Measurements from ENCODE around the gene AADACL3.
"Not testable (repeated sequence)": the region's sequence is repeated elsewhere in the genome, so short reads cannot be mapped to it uniquely, and the experiment has no call there.

Gene AADACL3

DNA sequence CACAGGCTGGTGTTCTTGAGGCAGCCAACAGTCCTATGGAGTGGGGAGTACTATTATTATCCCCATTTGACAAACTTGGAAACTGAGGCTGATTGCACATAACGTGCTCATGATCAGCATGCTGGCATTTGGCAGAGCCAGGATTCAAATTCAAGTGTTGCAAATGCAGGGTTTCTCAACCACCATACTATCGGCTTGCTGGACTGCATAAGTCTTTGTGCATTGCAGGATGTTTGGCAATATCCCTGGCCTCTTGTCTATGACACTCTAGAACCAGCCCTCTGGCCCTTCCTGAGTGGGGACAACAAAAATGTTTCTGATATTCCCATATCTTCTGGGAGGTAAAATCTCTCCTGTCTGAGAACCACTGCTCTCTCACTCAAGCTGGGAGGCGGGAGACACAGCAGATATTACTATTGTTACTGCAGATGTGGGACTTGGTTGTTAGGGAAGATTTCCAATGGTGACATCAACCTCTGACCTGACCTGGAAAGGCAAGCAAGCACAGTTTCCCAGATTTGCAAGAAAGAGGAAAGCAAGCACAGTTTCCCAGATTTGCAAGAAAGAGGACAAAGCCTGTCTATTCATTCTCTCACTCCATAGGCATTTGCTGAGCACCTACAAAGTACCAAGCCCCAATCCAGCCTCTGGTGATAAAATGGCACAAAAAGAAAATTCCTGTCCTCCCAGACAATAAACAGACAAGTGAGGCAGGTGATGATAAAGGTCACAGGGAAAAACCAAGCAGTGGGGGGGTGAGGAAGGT is 1.0 kb upstream of the AADACL3 start:
- DNase-seq (ENCODE audit: low read depth in 2 of 2): no peak

- DNase-seq (ENCODE audit: low read depth in 2 of 2): no peak
Observed at GRCh38 chr1:12717301-12717838, 1.5 kb downstream of the AADACL3 start.

DNA sequence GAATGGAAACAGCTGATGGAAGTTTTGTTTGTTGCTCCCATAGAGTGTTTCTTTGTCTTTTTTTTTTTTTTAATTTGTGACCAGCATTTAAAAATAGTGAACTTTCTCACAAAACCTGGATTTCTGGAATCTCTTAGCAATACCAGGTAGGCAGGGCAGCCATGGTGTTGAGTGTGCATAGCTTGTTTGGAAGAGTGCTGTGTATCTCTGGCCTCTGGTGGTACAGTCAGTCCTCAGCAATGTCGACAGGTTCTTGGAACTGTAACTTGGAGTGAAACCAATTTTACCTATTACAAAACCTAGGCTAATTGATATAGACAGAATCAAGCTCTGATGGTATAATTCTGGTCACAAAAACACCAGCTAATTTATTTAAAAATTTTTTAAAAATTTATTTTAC is 6.7 kb downstream of the AADACL3 start:
- DNase-seq (ENCODE audit: low read depth in 2 of 2): no peak

GRCh38 chr1:12728391-12728790 is 12.5 kb downstream of the AADACL3 start:
- no peak for DNase-seq (ENCODE audit: low read depth in 2 of 2)

DNA sequence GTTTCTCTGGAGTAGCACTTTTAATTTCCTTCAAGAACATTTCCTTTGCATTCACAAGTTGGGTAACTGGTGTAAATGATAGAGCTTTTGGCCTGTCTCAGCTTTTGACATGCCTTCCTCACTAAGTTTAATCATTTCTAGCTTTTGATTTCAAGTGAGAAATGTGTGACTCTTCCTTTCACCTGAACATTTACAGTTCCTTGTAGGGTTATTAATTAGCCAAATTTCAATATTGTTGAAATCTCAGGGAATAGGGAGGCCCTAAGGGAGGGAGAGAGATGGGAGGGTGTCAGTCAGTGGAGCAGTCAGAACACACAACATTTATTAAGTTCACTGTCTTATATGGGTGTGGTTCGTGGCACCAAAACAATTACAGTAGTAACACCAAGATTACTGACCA is 14.2 kb downstream of the AADACL3 start:
- DNase-seq (ENCODE audit: low read depth in 2 of 2): no peak

- DNase-seq (ENCODE audit: low read depth in 2 of 2): not testable (repeated sequence)
Observed at GRCh38 chr1:12731084-12731483, 15.2 kb downstream of the AADACL3 start.

DNA sequence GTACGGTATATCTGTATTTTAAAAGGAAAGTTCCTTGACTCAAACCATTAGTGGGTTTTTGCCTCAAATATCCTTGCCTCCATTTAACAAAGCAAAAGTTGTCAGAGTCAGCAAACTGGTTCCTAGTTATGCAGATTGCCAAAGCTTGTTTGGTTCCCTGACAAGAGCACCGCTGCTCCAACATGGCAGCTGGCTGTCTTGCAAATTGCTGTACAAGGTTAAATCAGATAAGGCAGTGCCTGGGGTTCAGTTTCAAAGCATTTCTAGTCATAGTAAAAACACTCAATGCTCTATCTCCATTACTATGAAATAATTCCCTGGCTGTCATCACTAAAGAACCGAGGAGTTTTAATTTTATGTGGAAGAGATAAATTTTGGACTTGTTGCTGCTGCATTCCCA is 18.7 kb downstream of the AADACL3 start:
- DNase-seq (ENCODE audit: low read depth in 2 of 2): no peak

DNA sequence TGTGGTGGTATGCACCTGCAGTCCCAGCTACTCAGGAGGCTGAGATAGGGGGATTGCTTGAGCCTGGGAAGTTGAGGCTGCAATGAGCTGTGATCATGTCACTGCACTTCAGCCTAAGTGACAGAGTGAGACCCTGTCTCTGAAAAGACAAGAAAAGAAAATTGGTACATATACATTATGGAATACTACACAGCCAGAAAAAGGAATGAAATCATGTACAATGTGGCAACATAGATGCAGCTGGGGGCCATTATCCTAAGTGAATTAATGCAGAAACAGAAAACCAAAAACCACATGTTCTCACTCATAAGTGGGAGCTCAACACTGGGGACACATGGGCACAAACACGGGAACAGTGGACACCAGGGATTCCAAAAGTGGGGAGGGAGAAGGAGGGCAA is 23.0 kb downstream of the AADACL3 start:
- DNase-seq (ENCODE audit: low read depth in 2 of 2): no peak

GRCh38 chr1:12739613-12740012 is 23.7 kb downstream of the AADACL3 start:
- no peak for DNase-seq (ENCODE audit: low read depth in 2 of 2)

GRCh38 chr1:12741946-12742345 is 26.0 kb downstream of the AADACL3 start:
- no peak for DNase-seq (ENCODE audit: low read depth in 2 of 2)

GRCh38 chr1:12745126-12745991 is 29.4 kb downstream of the AADACL3 start:
- DNase-seq (ENCODE audit: low read depth in 2 of 2): no peak

DNA sequence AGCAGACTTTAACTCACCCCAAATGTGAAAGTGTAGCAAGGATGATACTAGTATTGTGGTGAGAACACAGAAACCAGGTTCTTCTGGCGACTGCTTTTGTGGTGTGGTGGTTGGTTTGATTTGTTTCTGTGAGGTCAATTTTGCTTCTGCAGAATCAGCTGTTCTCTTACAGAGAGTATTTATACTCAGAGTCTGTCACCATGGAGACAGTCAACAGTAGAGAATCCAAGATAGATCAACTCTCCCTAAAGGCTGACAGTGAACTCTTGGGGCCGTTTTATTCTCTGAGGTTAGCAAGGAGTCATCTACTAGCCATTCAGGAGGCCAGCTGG is 30.0 kb downstream of the AADACL3 start, which contains the start of gene CFAP107:
CFAP107 (plus strand) TSS at position 209 of the 332 bp plus-strand sequence. CDS start 231 bp downstream, outside the sequence.
- no peak for DNase-seq (ENCODE audit: low read depth in 2 of 2)

- DNase-seq (ENCODE audit: low read depth in 2 of 2): no peak
Observed at GRCh38 chr1:12748778-12749355, 33.0 kb downstream of the AADACL3 start.

- no peak for DNase-seq (ENCODE audit: low read depth in 2 of 2)
Observed at GRCh38 chr1:12754738-12755137, 38.8 kb downstream of the AADACL3 start.

DNA sequence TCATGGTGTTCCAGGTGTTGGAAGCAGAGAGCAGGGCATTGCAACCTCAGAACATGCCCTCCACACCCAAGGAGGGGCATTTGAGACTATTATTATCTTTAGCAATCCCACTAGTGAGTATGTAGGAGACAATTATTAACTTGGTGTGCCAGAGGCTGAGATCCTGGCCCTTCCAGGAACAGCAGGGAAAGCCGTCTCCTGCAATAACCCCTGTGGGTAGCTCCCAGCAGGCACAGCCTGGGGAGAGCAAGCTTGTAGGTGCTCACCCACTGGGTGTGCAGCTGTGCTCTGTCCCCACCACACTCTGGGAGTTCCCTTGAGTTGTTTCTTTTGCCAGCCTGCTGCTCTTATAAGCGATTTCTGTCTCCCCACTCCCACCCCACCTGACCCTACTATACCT is 40.4 kb downstream of the AADACL3 start:
- no peak for DNase-seq (ENCODE audit: low read depth in 2 of 2)

GRCh38 chr1:12756768-12757413 is 41.0 kb downstream of the AADACL3 start:
- no peak for DNase-seq (ENCODE audit: low read depth in 2 of 2)

GRCh38 chr1:12757836-12758235 is 41.9 kb downstream of the AADACL3 start:
- DNase-seq (ENCODE audit: low read depth in 2 of 2): no peak

DNA sequence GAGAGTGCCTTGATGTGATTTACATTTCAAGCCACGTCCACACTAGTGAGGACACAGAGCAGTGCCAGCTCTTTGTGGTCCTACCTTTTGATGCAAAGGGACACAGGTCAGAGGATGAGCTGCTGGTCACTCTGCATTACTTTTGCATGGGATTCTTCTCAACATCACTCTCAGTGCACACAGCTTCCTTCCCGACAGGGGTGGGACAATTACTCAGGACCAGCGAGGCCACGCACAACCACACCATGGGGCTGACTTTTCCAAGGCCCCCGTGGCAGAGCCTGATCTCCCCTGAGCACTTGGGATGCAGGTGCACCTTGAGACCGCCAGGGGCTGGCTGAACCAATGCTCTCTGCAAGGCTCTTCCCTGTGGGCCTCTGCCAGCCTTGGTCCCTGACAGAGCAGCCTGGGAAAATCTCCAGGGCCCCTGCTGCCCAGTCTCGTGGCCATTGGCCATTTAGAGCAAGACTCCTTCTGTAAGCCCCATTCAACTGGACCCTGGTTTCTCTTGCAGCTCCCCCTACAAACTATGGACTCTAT is 44.4 kb downstream of the AADACL3 start:
- DNase-seq (ENCODE audit: low read depth in 2 of 2): no peak

DNA sequence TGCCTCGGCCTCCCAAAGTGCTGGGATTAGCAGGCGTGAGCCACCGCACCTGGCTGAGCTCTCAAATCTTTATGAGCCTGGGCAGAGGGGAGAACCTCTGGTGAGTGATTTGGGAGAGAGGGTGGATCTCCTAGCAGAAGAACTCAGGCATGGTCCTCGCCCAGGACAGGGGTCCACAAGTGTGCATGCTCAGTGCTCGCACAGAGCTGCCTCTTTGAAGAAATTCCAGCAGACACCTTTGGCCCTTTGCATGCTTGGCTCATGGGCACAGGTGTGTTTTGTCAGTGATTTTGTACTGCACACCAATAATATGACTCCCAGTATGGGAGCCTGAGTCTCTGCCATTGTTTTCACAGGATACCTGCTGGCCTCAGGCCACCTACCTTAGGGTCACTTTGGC is 45.9 kb downstream of the AADACL3 start:
- DNase-seq (ENCODE audit: low read depth in 2 of 2): no peak

GRCh38 chr1:12762766-12763165 is 46.9 kb downstream of the AADACL3 start:
- DNase-seq (ENCODE audit: low read depth in 2 of 2): no peak

- no peak for DNase-seq (ENCODE audit: low read depth in 2 of 2)
Observed at GRCh38 chr1:12763479-12763878, 47.6 kb downstream of the AADACL3 start.

GRCh38 chr1:12764016-12764415 is 48.1 kb downstream of the AADACL3 start:
- no peak for DNase-seq (ENCODE audit: low read depth in 2 of 2)

Data from stimulated activated CD4-positive, alpha-beta T cell treated with anti-CD3 and anti-CD28 coated beads, Interleukin-15, amount 100 ng/mL, for 48 hours (primary cell).